Psoas muscle (tissue), 8 donors: ENCODE measurements around the gene PALLD. TPM values are rescaled to one million over a fixed set of nuclear protein-coding genes. Genes with fewer than 3 reads are reported as not detected.
A peak's percentile ranks its signal among the peaks of the same experiment; 100 is the strongest.

Experiments used
- ATAC-seq, 4 donors: fragments of 200-7000 bp; cut with Tn5 transposase; one replicate each; pipeline ENCODE4 v1.9.1; 2020; ENCODE audit warnings: moderate library complexity in 3 of 4, mild to moderate bottlenecking in 2 of 4
- DNase-seq, 2 donors: peaks; one replicate each; pipeline ENCODE4 v3.0.0-alpha.2; 2020
- H3K27ac ChIP-seq: fragments of 200-600 bp; one replicate; pipeline ENCODE4 v1.8.0; 2022
- H3K27me3 ChIP-seq, 3 donors: fragments of 200-600 bp in 1 of 3; one replicate each; pipeline versions ENCODE4 v1.6.1 to v1.8.0; 2013 to 2022; ENCODE audit warnings: low read length in 2 of 3, mild to moderate bottlenecking in 2 of 3, moderate library complexity in 1 of 3; ENCODE audit not compliant: insufficient read depth in 3 of 3
- H3K36me3 ChIP-seq, 2 donors: fragments of 200-600 bp in 1 of 2; one replicate each; pipeline versions ENCODE4 v1.6.1 to v1.8.0; 2013 to 2022; ENCODE audit warnings: low read depth in 1 of 2, mild to moderate bottlenecking in 1 of 2, moderate library complexity in 1 of 2; ENCODE audit not compliant: insufficient read depth in 1 of 2
- H3K4me1 ChIP-seq: fragments of 200-600 bp; one replicate; pipeline ENCODE4 v1.8.0; 2022
- H3K4me3 ChIP-seq: fragments of 200-600 bp; one replicate; pipeline ENCODE4 v1.8.0; 2022; ENCODE audit warnings: mild to moderate bottlenecking
- H3K9me3 ChIP-seq: fragments of 200-600 bp; one replicate; pipeline ENCODE4 v1.8.0; 2022
- WGBS, 3 donors: extraction: QIAGEN DNeasy Blood & Tissue Kit; methylation state at CpG; one replicate each; pipeline versions ENCODE4 v1.1.6 to v1.1.7; 2013; 5-methylcytosine and 5-hydroxymethylcytosine counted together
- intact Hi-C, 2 donors: fragments of 100-400 bp; cut with DNase I; formaldehyde crosslinking; loops; one replicate each; pipeline versions ENCODE4 v1.11.0 to v1.14.2; 2022
- polyA plus RNA-seq, 3 donors: library from polyadenylated mRNA; stranded (reverse); fragments of 200-250 nt; gene quantifications; one replicate each; pipeline ENCODE4 v1.2.3, GENCODE V29; 2013
- total RNA-seq, 4 donors: library from RNA; stranded (reverse); fragmentation: NEBNext Ultra II Directional in 2 of 4; extraction: Animal tissue kit (Norgen Biotek cat#: 25700) in 2 of 4; gene quantifications; one replicate each; pipeline versions ENCODE4 v1.2.1 to v1.2.4, GENCODE V29; 2021 to 2023
- TF ChIP-seq, protein P1 (sequence below): fragments of 200-600 bp; IDR thresholded peaks from one replicate; pipeline ENCODE4 v1.8.0; 2022; ENCODE audit warnings: antibody characterized with exemption
- donor health status: healthy with polysubstance abuse.
- donor health status: DM: no; HTN: no; CAD: no; lungs with moderate emphysema.
- donor health status: Bipolar disorder and iron deficiency.
- donor health status: healthy.
- donor health status: DM: yes; HTN: yes; CAD: no.
- donor health status: DM: no; HTN: no; CAD: no.
- donor health status: DM: no; HTN: no; CAD: no.
- donor health status: DM: yes; HTN: yes; CAD: no.

The PALLD gene
- total and polyA plus RNA-seq, 7 donors = 19.2 to 245 (median 168) TPM

DNA sequence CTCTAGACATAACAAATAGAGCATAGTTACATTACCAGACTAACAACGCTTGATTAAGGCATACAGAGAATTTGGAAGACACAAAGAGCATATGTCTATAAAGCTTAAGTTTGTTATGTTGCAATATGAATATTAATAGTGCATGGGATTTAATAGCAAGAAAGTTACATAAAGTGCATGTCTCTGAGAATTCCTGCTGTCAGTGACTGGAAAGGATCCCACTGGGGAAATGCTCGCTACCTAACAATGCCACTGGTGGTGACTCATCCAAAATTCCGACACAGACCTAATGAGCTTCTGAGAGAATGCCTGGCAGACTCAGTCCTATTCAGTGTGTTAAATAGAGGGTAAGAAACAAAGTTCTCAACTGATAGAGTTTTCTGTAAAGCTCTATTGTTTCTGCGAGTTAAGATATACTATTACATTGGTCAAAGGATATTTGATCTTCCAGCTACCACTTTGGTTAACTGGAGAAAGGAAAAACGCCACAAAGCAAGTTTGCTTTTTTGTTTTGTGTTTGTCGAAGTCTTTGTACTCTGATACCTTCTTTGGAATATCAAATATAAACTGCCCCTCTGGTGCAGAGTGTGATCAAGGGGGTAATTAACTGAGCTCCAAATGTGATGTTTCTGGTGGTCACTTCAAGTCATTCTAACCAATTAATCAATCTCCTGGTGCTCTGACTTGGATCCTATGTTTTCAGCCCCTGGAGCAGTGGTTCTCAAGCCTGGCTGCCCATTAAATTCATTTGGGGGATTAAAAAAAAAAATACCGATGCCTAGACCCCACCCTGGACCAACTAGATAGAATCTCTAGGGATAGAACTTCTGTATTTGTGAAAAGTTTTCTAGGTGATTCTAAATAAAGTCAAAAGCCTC, 107.9 kb downstream of the PALLD start:
- Histone ChIP-seq H3K4me3 (no peak overlapping the region), H3K36me3 (no peaks in the 10 kb centered on the region), H3K4me1 (peaks cover 41% of the 10 kb centered on the region), H3K27ac (peak overlapping the region; percentile 72), H3K27me3 (no peaks in the 10 kb centered on the region), H3K9me3 (no peaks in the 10 kb centered on the region)
- WGBS, 3 donors = 29 to 35% (median 34%) methylated on average over 7 of the region's 7 CpGs
- ATAC-seq = peak; percentile 84 to 94 (median 90)
- DNase-seq = no peak
- intact Hi-C loops = loop anchor here in 1 of 2 donors (1.0 kb wide), 1 partner anchor 30 kb away; no protein-coding TSS in a partner anchor
- TF ChIP-seq, protein P1, sequence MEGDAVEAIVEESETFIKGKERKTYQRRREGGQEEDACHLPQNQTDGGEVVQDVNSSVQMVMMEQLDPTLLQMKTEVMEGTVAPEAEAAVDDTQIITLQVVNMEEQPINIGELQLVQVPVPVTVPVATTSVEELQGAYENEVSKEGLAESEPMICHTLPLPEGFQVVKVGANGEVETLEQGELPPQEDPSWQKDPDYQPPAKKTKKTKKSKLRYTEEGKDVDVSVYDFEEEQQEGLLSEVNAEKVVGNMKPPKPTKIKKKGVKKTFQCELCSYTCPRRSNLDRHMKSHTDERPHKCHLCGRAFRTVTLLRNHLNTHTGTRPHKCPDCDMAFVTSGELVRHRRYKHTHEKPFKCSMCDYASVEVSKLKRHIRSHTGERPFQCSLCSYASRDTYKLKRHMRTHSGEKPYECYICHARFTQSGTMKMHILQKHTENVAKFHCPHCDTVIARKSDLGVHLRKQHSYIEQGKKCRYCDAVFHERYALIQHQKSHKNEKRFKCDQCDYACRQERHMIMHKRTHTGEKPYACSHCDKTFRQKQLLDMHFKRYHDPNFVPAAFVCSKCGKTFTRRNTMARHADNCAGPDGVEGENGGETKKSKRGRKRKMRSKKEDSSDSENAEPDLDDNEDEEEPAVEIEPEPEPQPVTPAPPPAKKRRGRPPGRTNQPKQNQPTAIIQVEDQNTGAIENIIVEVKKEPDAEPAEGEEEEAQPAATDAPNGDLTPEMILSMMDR = no peak

DNA sequence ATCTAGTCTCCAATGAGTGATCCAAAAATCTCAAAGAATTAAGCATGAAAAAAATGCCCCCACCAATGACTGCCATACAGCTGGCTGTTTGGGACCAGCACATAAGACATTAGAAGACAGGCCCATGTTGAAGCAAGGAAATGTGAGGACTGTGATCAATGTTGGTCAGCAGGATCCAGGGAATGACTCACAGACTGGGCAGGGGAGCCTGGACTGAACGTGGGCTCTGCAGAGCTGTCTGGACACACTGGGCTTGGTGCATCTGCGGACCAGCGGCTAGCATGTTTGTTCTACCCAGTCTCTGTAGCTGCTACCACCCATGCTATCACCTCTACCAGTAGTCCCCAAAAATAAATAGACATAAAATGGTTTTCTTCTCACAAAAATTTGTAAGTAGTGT, 108.6 kb downstream of the PALLD start:
- Histone ChIP-seq H3K9me3 (no peaks in the 10 kb centered on the region), H3K36me3 (no peaks in the 10 kb centered on the region), H3K4me3 (no peak overlapping the region), H3K27me3 (no peaks in the 10 kb centered on the region), H3K4me1 (peaks cover 41% of the 10 kb centered on the region), H3K27ac (peak overlapping the region; percentile 72)
- ATAC-seq (peak; percentile 89 to 95 (median 94)), DNase-seq (peak; percentile 24 to 55)
- 55 to 69% (median 57%) methylated on average over 3 of the region's 3 CpGs for WGBS, 3 donors
- TF ChIP-seq, protein P1 = no peak
- intact Hi-C loops = loop anchor here in 1 of 2 donors (1.0 kb wide), 1 partner anchor 31 kb away; no protein-coding TSS in a partner anchor

GRCh38 chr4:168607215-168607614, 110.4 kb downstream of the PALLD start:
- H3K4me3 ChIP-seq = no peak overlapping the region
- no peaks in the 10 kb centered on the region for H3K27me3 ChIP-seq
- ATAC-seq (no peak), DNase-seq (no peak)
- no peaks in the 10 kb centered on the region for H3K9me3 ChIP-seq
- H3K27ac ChIP-seq = peak overlapping the region; percentile 26
- no peaks in the 10 kb centered on the region for H3K36me3 ChIP-seq
- intact Hi-C loops = no loop called here
- peaks cover 46% of the 10 kb centered on the region for H3K4me1 ChIP-seq
- TF ChIP-seq, protein P1 = no peak
- WGBS, 3 donors = 72 to 86% (median 75%) methylated on average over 5 of the region's 5 CpGs

GRCh38 chr4:168608771-168609170, 111.9 kb downstream of the PALLD start:
- Histone ChIP-seq H3K36me3 (no peaks in the 10 kb centered on the region), H3K4me3 (no peak overlapping the region), H3K27ac (no peak overlapping the region), H3K9me3 (no peaks in the 10 kb centered on the region), H3K4me1 (peaks cover 39% of the 10 kb centered on the region), H3K27me3 (no peaks in the 10 kb centered on the region)
- TF ChIP-seq, protein P1 = no peak
- no peak for DNase-seq
- ATAC-seq = no peak
- 78 to 79% (median 79%) methylated on average over 4 of the region's 4 CpGs for WGBS, 3 donors
- intact Hi-C loops = no loop called here
